Left ventricle myocardium inferior (tissue), 1 donor: Measurements from ENCODE around the gene PIGS. TPM values are rescaled to one million over a fixed set of nuclear protein-coding genes. Genes with fewer than 3 reads are reported as not detected.

ENCODE experiments used
- DNase-seq: peaks from one replicate; pipeline ENCODE4 v3.0.0-alpha.2; 2020
- H3K27ac ChIP-seq: fragments of 200-600 bp; replicated peaks from 2 replicates; pipeline ENCODE4 v1.8.0; 2021
- H3K27me3 ChIP-seq: fragments of 200-600 bp; 2 replicates; pipeline ENCODE4 v1.8.0; 2021; ENCODE audit warnings: low read depth
- H3K36me3 ChIP-seq: fragments of 200-600 bp; 2 replicates; pipeline ENCODE4 v1.8.0; 2021
- H3K4me1 ChIP-seq: fragments of 200-600 bp; 2 replicates; pipeline ENCODE4 v1.8.0; 2021
- H3K4me3 ChIP-seq: fragments of 200-600 bp; 2 replicates; pipeline ENCODE4 v1.8.0; 2021; ENCODE audit warnings: mild to moderate bottlenecking, moderate library complexity
- H3K9me3 ChIP-seq: fragments of 200-600 bp; replicated peaks from 2 replicates; pipeline ENCODE4 v1.8.0; 2021
- intact Hi-C: fragments of 100-400 bp; cut with micrococcal nuclease; formaldehyde crosslinking; loops from one replicate; pipeline ENCODE4 v1.11.0; 2022
- total RNA-seq: library from RNA; stranded (reverse); fragmentation: NEBNext Ultra II Directional; extraction: Animal tissue kit (Norgen Biotek cat#: 25700); gene quantifications from one replicate; pipeline ENCODE4 v1.2.1, GENCODE V29; 2021
- TF ChIP-seq, protein P1 (sequence below): fragments of 200-600 bp; IDR thresholded peaks from 2 replicates; pipeline ENCODE4 v1.8.0; 2021; ENCODE audit warnings: antibody characterized with exemption, mild to moderate bottlenecking, borderline replicate concordance
- donor health status: DM: no; HTN: yes; CAD: no; lungs with severe emphysema.

The PIGS gene
- total RNA-seq, 1 donor from 2014 or later, result 38.2 TPM

DNA sequence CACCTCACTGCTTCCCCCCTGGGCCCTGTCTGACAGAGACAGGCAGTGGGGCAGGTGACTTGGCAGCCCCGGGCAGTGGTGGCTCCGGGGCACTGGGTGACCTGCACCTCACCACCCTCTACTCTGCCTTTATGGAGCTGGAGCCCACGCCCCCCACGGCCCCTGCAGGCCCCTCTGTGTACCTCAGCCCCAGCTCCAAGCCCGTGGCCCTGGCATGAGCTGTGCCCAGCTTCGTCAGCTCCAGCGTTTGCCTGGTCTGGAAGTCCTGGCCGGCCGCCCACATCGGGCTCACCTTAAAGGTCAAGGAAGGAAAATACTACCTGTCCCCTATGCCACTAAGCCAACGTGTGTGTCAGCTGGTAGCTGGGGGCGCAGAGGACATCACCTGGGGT lies 34.1 kb downstream of the PIGS start:
- no peak for DNase-seq
- Histone ChIP-seq H3K4me1 (no peaks in the 10 kb centered on the region), H3K27me3 (peaks cover 11% of the 10 kb centered on the region), H3K27ac (no peak overlapping the region), H3K36me3 (no peaks in the 10 kb centered on the region), H3K4me3 (no peak overlapping the region), H3K9me3 (no peaks in the 10 kb centered on the region)
- TF ChIP-seq, protein P1, sequence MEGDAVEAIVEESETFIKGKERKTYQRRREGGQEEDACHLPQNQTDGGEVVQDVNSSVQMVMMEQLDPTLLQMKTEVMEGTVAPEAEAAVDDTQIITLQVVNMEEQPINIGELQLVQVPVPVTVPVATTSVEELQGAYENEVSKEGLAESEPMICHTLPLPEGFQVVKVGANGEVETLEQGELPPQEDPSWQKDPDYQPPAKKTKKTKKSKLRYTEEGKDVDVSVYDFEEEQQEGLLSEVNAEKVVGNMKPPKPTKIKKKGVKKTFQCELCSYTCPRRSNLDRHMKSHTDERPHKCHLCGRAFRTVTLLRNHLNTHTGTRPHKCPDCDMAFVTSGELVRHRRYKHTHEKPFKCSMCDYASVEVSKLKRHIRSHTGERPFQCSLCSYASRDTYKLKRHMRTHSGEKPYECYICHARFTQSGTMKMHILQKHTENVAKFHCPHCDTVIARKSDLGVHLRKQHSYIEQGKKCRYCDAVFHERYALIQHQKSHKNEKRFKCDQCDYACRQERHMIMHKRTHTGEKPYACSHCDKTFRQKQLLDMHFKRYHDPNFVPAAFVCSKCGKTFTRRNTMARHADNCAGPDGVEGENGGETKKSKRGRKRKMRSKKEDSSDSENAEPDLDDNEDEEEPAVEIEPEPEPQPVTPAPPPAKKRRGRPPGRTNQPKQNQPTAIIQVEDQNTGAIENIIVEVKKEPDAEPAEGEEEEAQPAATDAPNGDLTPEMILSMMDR, result no peak
- intact Hi-C loops, result no loop called here

DNA sequence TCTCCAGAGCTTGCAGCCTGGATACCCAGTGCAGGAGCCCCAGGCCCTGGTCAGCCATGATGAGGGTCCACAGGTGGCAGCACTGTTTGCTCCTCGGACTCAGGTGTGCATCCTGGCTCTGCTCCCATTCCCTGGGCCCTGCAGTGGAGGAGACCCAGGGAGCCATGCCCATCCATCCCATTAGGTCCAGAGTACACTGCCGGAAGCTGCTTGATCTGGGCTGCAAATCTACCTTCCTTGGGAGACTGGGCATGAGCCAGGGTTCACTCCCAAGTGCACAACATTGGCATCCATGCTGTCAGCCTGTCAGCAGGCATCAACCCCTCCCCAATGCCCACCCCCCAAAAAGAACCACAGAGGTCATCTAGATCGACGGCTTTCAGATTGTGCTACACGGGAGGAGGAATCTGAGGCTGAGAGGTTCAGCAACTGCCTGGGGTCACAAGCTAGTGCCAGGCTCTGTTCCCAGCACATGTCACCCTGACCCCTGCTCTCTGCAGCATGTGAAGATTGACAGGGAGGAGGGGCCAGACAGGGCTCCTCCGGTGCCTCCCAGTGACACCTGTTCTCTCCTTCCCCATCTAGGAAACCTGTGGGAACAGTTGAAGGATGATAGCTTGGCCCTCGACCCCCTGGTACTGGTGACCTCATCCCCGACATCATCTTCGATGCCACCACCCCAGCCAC lies 34.6 kb downstream of the PIGS start:
- intact Hi-C loops, result no loop called here
- no peaks in the 10 kb centered on the region for H3K36me3 ChIP-seq
- no peak overlapping the region for H3K4me3 ChIP-seq
- TF ChIP-seq, protein P1, result no peak
- no peak for DNase-seq
- no peaks in the 10 kb centered on the region for H3K4me1 ChIP-seq
- H3K27ac ChIP-seq, result no peak overlapping the region
- H3K9me3 ChIP-seq, result no peaks in the 10 kb centered on the region
- peaks cover 15% of the 10 kb centered on the region for H3K27me3 ChIP-seq

DNA sequence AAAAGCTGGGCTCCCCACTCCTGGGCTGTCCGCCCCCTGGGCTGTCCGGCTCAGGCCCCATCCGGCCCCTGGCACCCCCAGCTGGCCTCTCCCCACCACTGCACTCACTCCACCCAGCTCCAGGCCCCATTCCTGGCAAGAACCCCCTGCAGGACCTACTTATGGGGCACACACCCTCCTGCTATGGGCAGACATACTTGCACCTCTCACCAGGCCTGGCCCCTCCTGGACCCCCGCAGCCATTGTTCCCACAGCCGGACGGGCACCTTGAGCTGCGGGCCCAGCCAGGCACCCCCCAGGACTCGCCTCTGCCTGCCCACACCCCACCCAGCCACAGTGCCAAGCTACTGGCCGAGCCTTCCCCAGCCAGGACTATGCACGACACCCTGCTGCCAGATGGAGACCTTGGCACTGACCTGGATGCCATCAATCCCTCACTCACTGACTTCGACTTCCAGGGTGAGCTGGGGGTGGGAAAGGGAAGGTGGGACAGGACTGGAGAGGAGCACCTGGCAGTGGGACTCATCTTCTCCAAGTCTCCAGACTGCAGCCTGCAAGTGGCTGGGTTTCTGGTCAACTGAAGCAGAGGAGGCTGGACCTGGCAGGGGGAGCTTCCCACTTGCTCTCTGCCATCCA lies 36.5 kb downstream of the PIGS start:
- intact Hi-C loops, result no loop called here

GRCh38 chr17:28533091-28533807 lies 38.1 kb downstream of the PIGS start:
- TF ChIP-seq, protein P1, result no peak
- Histone ChIP-seq H3K27me3 (peaks cover 26% of the 10 kb centered on the region), H3K27ac (no peak overlapping the region), H3K4me3 (no peak overlapping the region), H3K4me1 (no peaks in the 10 kb centered on the region), H3K9me3 (no peaks in the 10 kb centered on the region), H3K36me3 (no peaks in the 10 kb centered on the region)
- DNase-seq, result no peak
- intact Hi-C loops, result no loop called here

More for the DNA sequence above, 36.5 kb downstream of the PIGS start:
- Histone ChIP-seq H3K4me3 (no peak overlapping the region), H3K27ac (no peak overlapping the region), H3K27me3 (peaks cover 26% of the 10 kb centered on the region), H3K4me1 (no peaks in the 10 kb centered on the region), H3K9me3 (no peaks in the 10 kb centered on the region), H3K36me3 (no peaks in the 10 kb centered on the region)
- no peak for DNase-seq
- TF ChIP-seq, protein P1, result no peak

DNA sequence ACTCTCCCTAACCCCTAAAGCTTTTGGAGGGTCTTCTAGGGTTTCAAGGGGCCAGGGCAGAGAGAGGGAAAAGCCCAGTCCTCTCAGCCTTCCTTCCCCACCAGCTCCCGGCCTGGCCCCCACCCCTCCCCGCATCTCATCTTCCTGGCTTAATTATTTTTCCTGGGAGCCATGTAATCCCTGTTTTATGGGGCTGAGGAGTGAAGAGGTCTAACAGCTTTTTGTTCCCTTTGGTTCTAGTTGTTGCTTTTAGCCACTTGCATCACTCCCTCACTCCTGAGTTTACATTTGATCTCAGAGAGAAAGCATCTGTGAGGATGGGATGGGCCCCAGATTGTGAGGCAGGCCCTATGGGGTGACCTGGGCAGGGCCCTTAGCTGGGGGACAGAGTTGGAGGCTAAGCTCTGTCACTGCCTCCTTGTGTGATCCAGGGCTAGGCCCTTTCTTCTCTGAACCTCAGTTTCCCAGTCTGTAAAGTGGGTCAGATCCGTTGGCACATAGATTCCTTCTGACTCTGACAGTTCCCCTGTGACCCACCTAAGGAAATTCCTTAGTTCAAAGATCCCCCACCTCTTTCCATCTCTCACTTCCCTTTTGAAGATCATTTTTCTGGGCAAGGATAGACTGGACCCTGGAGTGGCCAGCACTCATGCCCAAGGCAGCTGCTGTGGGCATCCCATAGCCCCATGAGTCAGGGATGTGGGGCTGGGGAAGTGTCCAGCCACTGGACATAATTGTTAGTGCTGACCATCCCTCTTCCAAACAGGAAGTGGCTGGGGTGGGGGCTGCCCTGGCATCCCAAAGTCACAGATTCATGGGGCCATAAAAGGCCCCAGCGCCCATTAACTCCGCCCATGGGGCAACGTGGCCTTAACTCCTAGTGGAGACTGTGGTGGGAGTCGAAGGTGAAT lies 39.0 kb downstream of the PIGS start:
- no peak for DNase-seq
- H3K4me1 ChIP-seq, result no peaks in the 10 kb centered on the region
- intact Hi-C loops, result no loop called here
- no peak overlapping the region for H3K4me3 ChIP-seq
- peaks cover 26% of the 10 kb centered on the region for H3K27me3 ChIP-seq
- H3K36me3 ChIP-seq, result no peaks in the 10 kb centered on the region
- no peak overlapping the region for H3K27ac ChIP-seq
- TF ChIP-seq, protein P1, result no peak
- no peaks in the 10 kb centered on the region for H3K9me3 ChIP-seq
